Parathyroid adenoma (tissue), 2 donors: ENCODE data around the gene CPSF7.

Experiments used
- H2AFZ ChIP-seq: fragments of 300-600 bp; sonication (generic); one replicate; pipeline ENCODE4 v1.7.0; 2017; ENCODE audit warnings: antibody characterized with exemption, mild to moderate bottlenecking
- H3K27ac ChIP-seq: fragments of 300-600 bp; sonication (generic); one replicate; pipeline ENCODE4 v1.7.0; 2017
- H3K27me3 ChIP-seq: fragments of 300-600 bp; sonication (generic); one replicate; pipeline ENCODE4 v1.7.0; 2017; ENCODE audit warnings: low read length; ENCODE audit not compliant: control insufficient read depth, insufficient read depth
- H3K36me3 ChIP-seq: fragments of 300-600 bp; sonication (generic); one replicate; pipeline ENCODE4 v1.7.0; 2017; ENCODE audit warnings: low read length; ENCODE audit not compliant: control insufficient read depth, insufficient read depth
- H3K4me1 ChIP-seq: fragments of 300-600 bp; sonication (generic); one replicate; pipeline ENCODE4 v1.7.0; 2017; ENCODE audit warnings: control low read depth
- H3K4me2 ChIP-seq: fragments of 300-600 bp; sonication (generic); one replicate; pipeline ENCODE4 v1.7.0; 2017; ENCODE audit warnings: low read length
- H3K4me3 ChIP-seq: fragments of 300-600 bp; sonication (generic); one replicate; pipeline ENCODE4 v1.7.0; 2017; ENCODE audit warnings: low read depth, low read length
- H3K79me2 ChIP-seq: fragments of 300-600 bp; sonication (generic); one replicate; pipeline ENCODE4 v1.7.0; 2017; ENCODE audit warnings: control low read depth
- H3K9ac ChIP-seq: fragments of 300-600 bp; sonication (generic); one replicate; pipeline ENCODE4 v1.7.0; 2017; ENCODE audit warnings: mild to moderate bottlenecking
- H3K9me3 ChIP-seq: fragments of 300-600 bp; sonication (generic); one replicate; pipeline ENCODE4 v1.7.0; 2017; ENCODE audit warnings: low read length; ENCODE audit not compliant: control insufficient read depth
- TF ChIP-seq, protein P1 (sequence below): fragments of 300-600 bp; sonication (generic); IDR thresholded peaks from one replicate; pipeline ENCODE4 v1.7.0; 2017; ENCODE audit warnings: antibody characterized with exemption, mild to moderate bottlenecking
- donor health status: primary hyperparathyroidism.

CPSF7 gene

DNA sequence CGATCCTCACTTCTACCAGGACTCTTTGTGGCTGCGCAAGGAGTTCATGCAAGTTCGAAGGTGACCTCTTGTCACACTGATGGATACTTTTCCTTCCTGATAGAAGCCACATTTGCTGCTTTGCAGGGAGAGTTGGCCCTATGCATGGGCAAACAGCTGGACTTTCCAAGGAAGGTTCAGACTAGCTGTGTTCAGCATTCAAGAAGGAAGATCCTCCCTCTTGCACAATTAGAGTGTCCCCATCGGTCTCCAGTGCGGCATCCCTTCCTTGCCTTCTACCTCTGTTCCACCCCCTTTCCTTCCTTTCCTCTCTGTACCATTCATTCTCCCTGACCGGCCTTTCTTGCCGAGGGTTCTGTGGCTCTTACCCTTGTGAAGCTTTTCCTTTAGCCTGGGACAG lies 61.1 kb downstream of the CPSF7 start:
- no peak overlapping the region for H3K4me3 ChIP-seq
- no peaks in the 10 kb centered on the region for H3K27me3 ChIP-seq
- no peak overlapping the region for H3K9ac ChIP-seq
- H3K27ac ChIP-seq: no peak overlapping the region
- H3K36me3 ChIP-seq: no peaks in the 10 kb centered on the region
- no peaks in the 10 kb centered on the region for H3K4me1 ChIP-seq
- H3K9me3 ChIP-seq: no peaks in the 10 kb centered on the region
- no peak overlapping the region for H3K4me2 ChIP-seq
- TF ChIP-seq, protein P1, sequence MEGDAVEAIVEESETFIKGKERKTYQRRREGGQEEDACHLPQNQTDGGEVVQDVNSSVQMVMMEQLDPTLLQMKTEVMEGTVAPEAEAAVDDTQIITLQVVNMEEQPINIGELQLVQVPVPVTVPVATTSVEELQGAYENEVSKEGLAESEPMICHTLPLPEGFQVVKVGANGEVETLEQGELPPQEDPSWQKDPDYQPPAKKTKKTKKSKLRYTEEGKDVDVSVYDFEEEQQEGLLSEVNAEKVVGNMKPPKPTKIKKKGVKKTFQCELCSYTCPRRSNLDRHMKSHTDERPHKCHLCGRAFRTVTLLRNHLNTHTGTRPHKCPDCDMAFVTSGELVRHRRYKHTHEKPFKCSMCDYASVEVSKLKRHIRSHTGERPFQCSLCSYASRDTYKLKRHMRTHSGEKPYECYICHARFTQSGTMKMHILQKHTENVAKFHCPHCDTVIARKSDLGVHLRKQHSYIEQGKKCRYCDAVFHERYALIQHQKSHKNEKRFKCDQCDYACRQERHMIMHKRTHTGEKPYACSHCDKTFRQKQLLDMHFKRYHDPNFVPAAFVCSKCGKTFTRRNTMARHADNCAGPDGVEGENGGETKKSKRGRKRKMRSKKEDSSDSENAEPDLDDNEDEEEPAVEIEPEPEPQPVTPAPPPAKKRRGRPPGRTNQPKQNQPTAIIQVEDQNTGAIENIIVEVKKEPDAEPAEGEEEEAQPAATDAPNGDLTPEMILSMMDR: no peak
- H3K79me2 ChIP-seq: no peaks in the 10 kb centered on the region
- H2AFZ ChIP-seq: no peak overlapping the region

- Histone ChIP-seq H3K27ac (no peak overlapping the region), H3K79me2 (no peaks in the 10 kb centered on the region), H3K27me3 (no peaks in the 10 kb centered on the region), H2AFZ (no peak overlapping the region), H3K9me3 (no peaks in the 10 kb centered on the region), H3K4me1 (no peaks in the 10 kb centered on the region), H3K9ac (no peak overlapping the region), H3K4me3 (no peak overlapping the region), H3K4me2 (no peak overlapping the region), H3K36me3 (no peaks in the 10 kb centered on the region)
- TF ChIP-seq, protein P1: no peak
These were observed 62.4 kb downstream of the CPSF7 start for GRCh38 chr11:61367406-61367805.

DNA sequence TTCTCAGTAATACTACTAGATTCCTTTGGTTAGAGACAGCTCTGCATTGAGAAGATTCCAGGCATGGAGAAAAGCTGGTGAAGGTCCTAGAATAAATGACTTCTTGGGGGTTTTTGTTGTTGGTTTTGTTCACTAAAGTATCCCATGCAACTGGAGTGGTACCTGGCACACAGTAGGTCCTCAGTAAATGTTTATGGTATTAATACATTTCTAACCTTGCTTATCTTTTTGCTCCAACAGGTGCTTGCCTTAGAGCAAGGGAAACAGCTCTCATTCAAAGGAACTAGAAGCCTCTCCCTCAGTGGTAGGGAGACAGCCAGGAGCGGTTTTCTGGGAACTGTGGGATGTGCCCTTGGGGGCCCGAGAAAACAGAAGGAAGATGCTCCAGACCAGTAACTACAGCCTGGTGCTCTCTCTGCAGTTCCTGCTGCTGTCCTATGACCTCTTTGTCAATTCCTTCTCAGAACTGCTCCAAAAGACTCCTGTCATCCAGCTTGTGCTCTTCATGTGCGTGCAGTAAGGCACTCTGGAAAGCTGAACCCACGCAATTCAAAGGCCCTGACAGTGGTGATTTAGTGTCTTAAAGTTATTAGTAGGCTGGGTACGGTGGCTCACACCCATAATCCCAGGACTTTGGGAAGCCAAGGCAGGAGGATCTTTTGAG lies 65.6 kb downstream of the CPSF7 start:
- H3K36me3 ChIP-seq: no peaks in the 10 kb centered on the region
- no peak overlapping the region for H3K27ac ChIP-seq

DNA sequence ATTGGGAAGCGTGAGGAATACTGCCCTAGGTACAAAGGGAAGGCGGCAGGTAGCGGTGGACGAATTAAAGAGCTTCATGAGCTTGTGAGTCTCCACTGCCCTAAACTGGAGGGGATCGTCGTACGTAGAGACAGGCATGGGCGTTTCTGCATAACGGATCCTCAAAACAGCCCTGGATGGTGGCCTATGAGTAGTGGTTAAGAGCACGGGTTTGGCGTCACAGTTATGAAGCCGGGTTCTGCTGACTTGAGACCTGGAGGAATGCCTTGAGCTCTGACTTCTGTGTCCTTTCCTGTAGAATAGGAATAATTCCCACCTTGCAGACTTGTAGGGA lies 67.3 kb downstream of the CPSF7 start:
- no peaks in the 10 kb centered on the region for H3K79me2 ChIP-seq
- peak overlapping the region; percentile 97 for H3K4me2 ChIP-seq
- no peaks in the 10 kb centered on the region for H3K4me1 ChIP-seq
- TF ChIP-seq, protein P1: no peak
- H3K27ac ChIP-seq: peak overlapping the region; percentile 99
- peak overlapping the region; percentile 91 for H2AFZ ChIP-seq
- H3K36me3 ChIP-seq: no peaks in the 10 kb centered on the region
- no peaks in the 10 kb centered on the region for H3K9me3 ChIP-seq
- no peaks in the 10 kb centered on the region for H3K27me3 ChIP-seq
- H3K9ac ChIP-seq: peak overlapping the region; percentile 95
- H3K4me3 ChIP-seq: peak overlapping the region; percentile 90

More for the DNA sequence above, 65.6 kb downstream of the CPSF7 start:
- Histone ChIP-seq H3K4me2 (no peak overlapping the region), H3K9me3 (no peaks in the 10 kb centered on the region), H3K4me1 (no peaks in the 10 kb centered on the region), H3K79me2 (no peaks in the 10 kb centered on the region), H3K27me3 (no peaks in the 10 kb centered on the region), H2AFZ (no peak overlapping the region), H3K9ac (no peak overlapping the region), H3K4me3 (no peak overlapping the region)
- TF ChIP-seq, protein P1: no peak
